Activated CD4-positive, alpha-beta memory T cell treated with anti-CD3 and anti-CD28 coated beads, Interleukin-2, amount 10 ng/mL, durations not matched to agents 7 days and 5 days (primary cell): ENCODE results near the gene WWC1. TPM values are rescaled to one million over a fixed set of nuclear protein-coding genes. Genes with fewer than 3 reads are reported as not detected.
"Not testable (repeated sequence)": the region's sequence is repeated elsewhere in the genome, so short reads cannot be mapped to it uniquely, and the experiment has no call there.

Experiments used
- CTCF ChIA-PET: fragments of 350-600 bp; sonication (Branson Sonifier 250); formaldehyde crosslinking; loops from one replicate; lab custom pipeline; 2021; ENCODE audit warnings: antibody characterized with exemption, inconsistent platforms; lab: Charles Lee
- POLR2A ChIA-PET: fragments of 350-600 bp; sonication (Branson Sonifier 250); formaldehyde crosslinking; loops from one replicate; lab custom pipeline; 2021; ENCODE audit warnings: antibody characterized with exemption; lab: Charles Lee
- DNase-seq: peaks from one replicate; pipeline ENCODE4 v3.0.0-alpha.2; 2020
- H3K27ac Mint-ChIP-seq: one replicate; pipeline ENCODE4 v1.8.0; 2021; ENCODE audit warnings: mild to moderate bottlenecking, mixed read lengths
- H3K27me3 Mint-ChIP-seq: one replicate; pipeline ENCODE4 v1.8.0; 2021; ENCODE audit warnings: mixed read lengths
- H3K36me3 Mint-ChIP-seq: one replicate; pipeline ENCODE4 v1.8.0; 2021; ENCODE audit warnings: low read depth, mixed read lengths
- H3K4me1 Mint-ChIP-seq: one replicate; pipeline ENCODE4 v1.8.0; 2021; ENCODE audit warnings: mixed read lengths
- H3K4me3 Mint-ChIP-seq: one replicate; pipeline ENCODE4 v1.8.0; 2021; ENCODE audit warnings: mild to moderate bottlenecking, mixed read lengths
- H3K9me3 Mint-ChIP-seq: one replicate; pipeline ENCODE4 v1.8.0; 2021; ENCODE audit warnings: mixed read lengths
- total RNA-seq, 2 experiments: library from RNA; stranded (reverse); gene quantifications; one replicate each; pipeline ENCODE4 v1.2.3, GENCODE V29; 2021

The WWC1 gene
- total RNA-seq, 2 experiments from 2014 or later: not detected

GRCh38 chr5:168305281-168305680 is 13.8 kb downstream of the WWC1 start:
- POLR2A ChIA-PET: no interaction called here
- DNase-seq: no peak
- Mint-ChIP-seq H3K27ac (no peak overlapping the region), H3K27me3 (no peaks in the 10 kb centered on the region), H3K4me3 (no peak overlapping the region), H3K36me3 (no peaks in the 10 kb centered on the region), H3K4me1 (no peaks in the 10 kb centered on the region), H3K9me3 (no peaks in the 10 kb centered on the region)
- CTCF ChIA-PET: no interaction called here

GRCh38 chr5:168307022-168307421 is 15.6 kb downstream of the WWC1 start:
- CTCF ChIA-PET: no interaction called here
- Mint-ChIP-seq H3K27me3 (no peaks in the 10 kb centered on the region), H3K4me3 (no peak overlapping the region), H3K36me3 (no peaks in the 10 kb centered on the region), H3K4me1 (no peaks in the 10 kb centered on the region), H3K9me3 (no peaks in the 10 kb centered on the region), H3K27ac (no peak overlapping the region)
- no peak for DNase-seq
- POLR2A ChIA-PET: interaction anchor here (0.6 kb wide), 1 partner anchor 21 kb away, joined by 3 read pairs; no protein-coding TSS in a partner anchor

GRCh38 chr5:168307925-168308584 is 16.6 kb downstream of the WWC1 start:
- no peaks in the 10 kb centered on the region for H3K9me3 Mint-ChIP-seq
- no peaks in the 10 kb centered on the region for H3K27me3 Mint-ChIP-seq
- no peak for DNase-seq
- ChIA-PET CTCF (no interaction called here), POLR2A (no interaction called here)
- no peaks in the 10 kb centered on the region for H3K36me3 Mint-ChIP-seq
- H3K4me1 Mint-ChIP-seq: no peaks in the 10 kb centered on the region
- no peak overlapping the region for H3K27ac Mint-ChIP-seq
- H3K4me3 Mint-ChIP-seq: no peak overlapping the region

- Mint-ChIP-seq H3K36me3 (no peaks in the 10 kb centered on the region), H3K4me3 (no peak overlapping the region), H3K9me3 (no peaks in the 10 kb centered on the region), H3K4me1 (no peaks in the 10 kb centered on the region), H3K27ac (no peak overlapping the region), H3K27me3 (no peaks in the 10 kb centered on the region)
- ChIA-PET POLR2A (no interaction called here), CTCF (no interaction called here)
- no peak for DNase-seq
Measured at GRCh38 chr5:168308976-168309598, 17.6 kb downstream of the WWC1 start.

GRCh38 chr5:168310541-168310940 is 19.1 kb downstream of the WWC1 start:
- H3K4me3 Mint-ChIP-seq, H3K27ac Mint-ChIP-seq, H3K36me3 Mint-ChIP-seq, POLR2A ChIA-PET, H3K27me3 Mint-ChIP-seq, H3K9me3 Mint-ChIP-seq, DNase-seq, CTCF ChIA-PET, H3K4me1 Mint-ChIP-seq: not testable (repeated sequence)

GRCh38 chr5:168311061-168311566 is 19.7 kb downstream of the WWC1 start:
- Mint-ChIP-seq H3K27me3 (no peaks in the 10 kb centered on the region), H3K27ac (no peak overlapping the region), H3K9me3 (no peaks in the 10 kb centered on the region), H3K4me3 (no peak overlapping the region), H3K36me3 (no peaks in the 10 kb centered on the region), H3K4me1 (no peaks in the 10 kb centered on the region)
- CTCF ChIA-PET: interaction anchor here (1.6 kb wide), 1 partner anchor 42 kb away, joined by 5 read pairs; no protein-coding TSS in a partner anchor
- DNase-seq: no peak
- POLR2A ChIA-PET: no interaction called here

GRCh38 chr5:168312606-168313295 is 21.3 kb downstream of the WWC1 start:
- Mint-ChIP-seq H3K36me3 (no peaks in the 10 kb centered on the region), H3K27ac (no peak overlapping the region), H3K27me3 (no peaks in the 10 kb centered on the region), H3K4me3 (no peak overlapping the region), H3K9me3 (no peaks in the 10 kb centered on the region), H3K4me1 (no peaks in the 10 kb centered on the region)
- CTCF ChIA-PET: interaction anchor here (1.6 kb wide), 1 partner anchor 43 kb away, joined by 5 read pairs; no protein-coding TSS in a partner anchor
- POLR2A ChIA-PET: no interaction called here
- no peak for DNase-seq

GRCh38 chr5:168313596-168314204 is 22.3 kb downstream of the WWC1 start:
- H3K9me3 Mint-ChIP-seq: no peaks in the 10 kb centered on the region
- H3K27me3 Mint-ChIP-seq: no peaks in the 10 kb centered on the region
- H3K4me1 Mint-ChIP-seq: no peaks in the 10 kb centered on the region
- ChIA-PET CTCF (no interaction called here), POLR2A (no interaction called here)
- no peak overlapping the region for H3K27ac Mint-ChIP-seq
- H3K36me3 Mint-ChIP-seq: no peaks in the 10 kb centered on the region
- no peak for DNase-seq
- H3K4me3 Mint-ChIP-seq: no peak overlapping the region

- no peaks in the 10 kb centered on the region for H3K9me3 Mint-ChIP-seq
- H3K27me3 Mint-ChIP-seq: no peaks in the 10 kb centered on the region
- H3K4me1 Mint-ChIP-seq: no peaks in the 10 kb centered on the region
- POLR2A ChIA-PET: no interaction called here
- no peaks in the 10 kb centered on the region for H3K36me3 Mint-ChIP-seq
- no peak overlapping the region for H3K4me3 Mint-ChIP-seq
- CTCF ChIA-PET: no interaction called here
- H3K27ac Mint-ChIP-seq: no peak overlapping the region
- no peak for DNase-seq
Measured at GRCh38 chr5:168314735-168315411, 23.4 kb downstream of the WWC1 start.

- Mint-ChIP-seq H3K4me3 (no peak overlapping the region), H3K27me3 (no peaks in the 10 kb centered on the region), H3K36me3 (no peaks in the 10 kb centered on the region), H3K4me1 (no peaks in the 10 kb centered on the region), H3K27ac (no peak overlapping the region), H3K9me3 (no peaks in the 10 kb centered on the region)
- ChIA-PET POLR2A (no interaction called here), CTCF (no interaction called here)
- DNase-seq: no peak
Measured at GRCh38 chr5:168315416-168316138, 24.1 kb downstream of the WWC1 start.

GRCh38 chr5:168316139-168316578 is 24.7 kb downstream of the WWC1 start:
- Mint-ChIP-seq H3K9me3 (no peaks in the 10 kb centered on the region), H3K4me3 (no peak overlapping the region), H3K4me1 (no peaks in the 10 kb centered on the region), H3K27ac (no peak overlapping the region), H3K27me3 (no peaks in the 10 kb centered on the region), H3K36me3 (no peaks in the 10 kb centered on the region)
- ChIA-PET POLR2A (no interaction called here), CTCF (no interaction called here)
- no peak for DNase-seq

- H3K4me1 Mint-ChIP-seq: no peaks in the 10 kb centered on the region
- H3K4me3 Mint-ChIP-seq: no peak overlapping the region
- POLR2A ChIA-PET: no interaction called here
- no peaks in the 10 kb centered on the region for H3K36me3 Mint-ChIP-seq
- CTCF ChIA-PET: no interaction called here
- no peaks in the 10 kb centered on the region for H3K9me3 Mint-ChIP-seq
- no peaks in the 10 kb centered on the region for H3K27me3 Mint-ChIP-seq
- DNase-seq: no peak
- H3K27ac Mint-ChIP-seq: no peak overlapping the region
Measured at GRCh38 chr5:168317096-168317520, 25.7 kb downstream of the WWC1 start.
